OCI-LY3 (cell line): ENCODE measurements around the gene INF2.

Source experiments
- CTCF ChIP-seq: fragments of 200-600, 300-600 bp; sonication (generic); IDR thresholded peaks from 2 replicates; pipeline ENCODE4 v1.5.1; 2014; ENCODE audit warnings: antibody characterized with exemption, low read length, low read depth
- EZH2phosphoT487 ChIP-seq: fragments of 200-600 bp; shearing (Covaris generic); IDR thresholded peaks from 2 replicates; pipeline ENCODE4 v1.6.1; 2018; ENCODE audit warnings: antibody characterized with exemption, mixed run types, low read depth

DNA sequence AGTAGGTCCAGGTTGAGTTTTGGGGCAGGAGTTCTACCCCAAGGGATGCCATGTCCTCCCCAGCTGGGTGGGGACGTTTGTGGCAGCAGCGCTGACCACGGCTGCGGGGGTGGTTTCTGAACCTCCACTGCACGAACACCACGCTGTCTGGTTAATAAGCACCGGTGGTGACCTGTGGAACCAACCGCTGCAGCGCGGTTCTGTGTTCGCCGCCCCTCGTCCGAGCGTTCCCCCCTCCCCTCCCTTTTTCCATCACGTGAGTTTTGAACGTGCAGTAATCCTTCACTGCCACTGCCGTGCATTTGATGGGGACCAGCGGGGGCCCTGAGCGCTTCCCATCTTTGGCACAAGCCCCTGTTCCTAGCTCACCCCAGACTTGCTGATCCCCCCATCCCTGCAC, 28.2 kb downstream of the INF2 start:
- TF ChIP-seq CTCF (no peak), EZH2phosphoT487 (no peak)
